GM12872 (cell line): ENCODE data around the gene CAMK2B.

Experiments used
- TF ChIP-seq, protein P1 (sequence below): IDR thresholded peaks from 3 replicates; pipeline ENCODE4 v1.5.1; 2011; ENCODE audit warnings: low read depth, mild to moderate bottlenecking, low read length, moderate library complexity; ENCODE audit not compliant: insufficient read depth

CAMK2B gene

DNA sequence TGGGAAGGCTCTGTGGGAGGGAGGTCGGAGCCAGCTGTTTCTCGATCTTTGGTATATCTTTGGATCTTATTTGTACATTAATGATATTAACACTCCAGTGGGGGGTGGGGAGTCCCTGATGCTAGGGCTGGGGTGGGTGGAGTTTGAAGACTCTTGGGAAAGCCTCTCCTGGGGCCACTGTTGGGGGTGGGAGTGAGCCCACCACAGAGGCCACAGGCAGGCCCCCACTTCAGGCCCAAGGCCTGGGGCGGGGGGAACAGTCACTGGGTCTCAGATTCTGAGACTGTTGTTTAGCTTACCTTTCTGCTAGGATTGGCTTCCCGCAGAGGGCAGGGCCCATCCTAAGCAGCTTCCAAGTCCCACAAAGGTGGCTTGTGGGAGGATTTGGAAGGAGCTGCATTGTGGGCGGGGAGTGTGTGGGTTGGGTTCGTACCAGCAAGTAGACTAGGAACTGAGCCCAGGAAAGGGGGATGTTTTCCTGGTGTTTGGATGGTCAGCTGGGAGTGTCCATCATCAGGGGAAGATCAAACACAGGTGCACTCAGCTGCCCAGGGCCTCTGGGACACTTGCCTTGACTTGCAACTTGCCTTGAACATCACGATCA is 112.7 kb downstream of the CAMK2B start:
- TF ChIP-seq, protein P1, sequence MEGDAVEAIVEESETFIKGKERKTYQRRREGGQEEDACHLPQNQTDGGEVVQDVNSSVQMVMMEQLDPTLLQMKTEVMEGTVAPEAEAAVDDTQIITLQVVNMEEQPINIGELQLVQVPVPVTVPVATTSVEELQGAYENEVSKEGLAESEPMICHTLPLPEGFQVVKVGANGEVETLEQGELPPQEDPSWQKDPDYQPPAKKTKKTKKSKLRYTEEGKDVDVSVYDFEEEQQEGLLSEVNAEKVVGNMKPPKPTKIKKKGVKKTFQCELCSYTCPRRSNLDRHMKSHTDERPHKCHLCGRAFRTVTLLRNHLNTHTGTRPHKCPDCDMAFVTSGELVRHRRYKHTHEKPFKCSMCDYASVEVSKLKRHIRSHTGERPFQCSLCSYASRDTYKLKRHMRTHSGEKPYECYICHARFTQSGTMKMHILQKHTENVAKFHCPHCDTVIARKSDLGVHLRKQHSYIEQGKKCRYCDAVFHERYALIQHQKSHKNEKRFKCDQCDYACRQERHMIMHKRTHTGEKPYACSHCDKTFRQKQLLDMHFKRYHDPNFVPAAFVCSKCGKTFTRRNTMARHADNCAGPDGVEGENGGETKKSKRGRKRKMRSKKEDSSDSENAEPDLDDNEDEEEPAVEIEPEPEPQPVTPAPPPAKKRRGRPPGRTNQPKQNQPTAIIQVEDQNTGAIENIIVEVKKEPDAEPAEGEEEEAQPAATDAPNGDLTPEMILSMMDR = no peak

DNA sequence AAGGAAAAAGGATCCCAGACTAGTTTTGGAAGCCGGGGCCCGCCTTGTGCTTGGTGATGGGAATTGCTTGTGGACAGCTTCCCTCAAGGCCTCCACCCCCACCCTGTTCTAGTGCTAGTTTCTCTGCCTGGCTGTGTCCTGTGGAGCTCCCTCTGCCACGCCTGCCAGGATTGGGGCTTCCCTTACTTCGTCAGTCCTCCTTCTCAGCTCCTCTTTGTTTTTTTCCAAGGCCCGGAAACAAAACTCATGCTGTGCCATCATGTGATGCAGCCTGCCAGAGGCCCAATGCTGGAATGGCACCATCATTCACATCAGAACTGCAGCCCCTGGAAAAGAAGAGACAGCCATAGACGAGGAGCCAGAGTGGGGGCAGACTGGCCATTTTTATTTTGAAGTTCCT is 113.4 kb downstream of the CAMK2B start:
- TF ChIP-seq, protein P1 = no peak

DNA sequence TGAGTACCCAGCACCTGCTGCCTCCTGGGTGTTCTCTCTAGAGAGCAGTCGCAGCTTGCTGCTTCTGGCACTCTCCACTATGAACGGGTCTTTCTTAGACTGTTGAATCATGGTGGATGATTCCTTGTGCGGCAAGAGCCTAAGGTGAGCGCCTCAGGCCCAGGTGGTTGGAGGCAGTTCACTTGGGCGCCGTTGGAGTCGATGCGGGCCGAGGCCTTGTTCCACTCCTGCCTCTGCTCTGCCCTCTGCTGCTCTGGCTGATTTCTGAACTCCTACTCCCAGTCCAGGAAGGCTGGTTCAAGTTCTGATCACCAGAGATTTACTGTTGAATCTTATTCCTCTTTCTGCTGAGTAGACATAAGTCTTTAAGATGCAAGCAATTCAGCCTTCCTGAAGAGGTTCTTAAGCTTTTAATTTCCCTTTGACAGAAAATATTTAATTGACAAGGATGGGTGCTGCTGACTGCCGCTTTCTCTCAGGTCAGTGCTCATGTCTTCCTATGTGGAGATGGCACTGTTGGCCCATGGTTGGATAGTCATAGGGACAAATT is 114.2 kb downstream of the CAMK2B start:
- TF ChIP-seq, protein P1 = no peak

DNA sequence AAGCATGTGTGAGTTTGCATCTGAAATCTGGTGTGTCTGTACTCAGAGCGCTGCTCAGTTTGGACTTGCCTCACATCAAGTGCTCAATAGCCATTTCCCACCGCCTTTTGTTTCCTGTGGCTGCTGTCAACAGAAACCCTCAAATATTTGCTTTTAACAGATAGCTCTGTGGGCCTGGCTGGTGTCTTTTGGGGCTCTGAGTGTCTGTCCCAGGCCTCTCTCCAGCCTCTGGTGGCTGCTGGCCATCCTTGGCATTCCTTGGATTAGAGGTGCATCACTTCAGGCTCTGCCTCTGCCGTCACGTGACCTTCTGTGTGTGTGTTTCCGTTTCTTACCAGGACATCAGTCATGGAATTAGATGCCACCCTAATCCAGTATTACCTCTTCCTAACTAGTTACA is 115.3 kb downstream of the CAMK2B start:
- TF ChIP-seq, protein P1 = no peak

DNA sequence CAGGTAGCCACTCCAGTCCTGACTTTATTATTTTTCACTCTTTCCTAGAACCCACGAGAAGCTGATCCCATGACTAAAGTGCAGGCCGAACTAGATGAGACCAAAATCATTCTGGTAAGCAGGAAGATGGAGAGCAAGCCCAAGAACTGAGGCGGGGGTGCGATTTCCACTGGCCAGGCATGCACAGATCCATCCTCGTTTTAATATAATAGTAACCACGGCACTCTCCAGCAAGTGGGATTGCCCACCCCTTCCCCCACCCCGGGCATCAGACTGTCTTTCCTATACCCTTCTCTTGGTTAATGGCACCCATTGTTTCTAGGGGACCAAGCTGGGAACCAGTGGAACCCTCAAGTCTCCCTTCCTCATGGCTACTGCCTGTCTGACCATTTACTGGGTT is 117.3 kb downstream of the CAMK2B start:
- TF ChIP-seq, protein P1 = no peak

DNA sequence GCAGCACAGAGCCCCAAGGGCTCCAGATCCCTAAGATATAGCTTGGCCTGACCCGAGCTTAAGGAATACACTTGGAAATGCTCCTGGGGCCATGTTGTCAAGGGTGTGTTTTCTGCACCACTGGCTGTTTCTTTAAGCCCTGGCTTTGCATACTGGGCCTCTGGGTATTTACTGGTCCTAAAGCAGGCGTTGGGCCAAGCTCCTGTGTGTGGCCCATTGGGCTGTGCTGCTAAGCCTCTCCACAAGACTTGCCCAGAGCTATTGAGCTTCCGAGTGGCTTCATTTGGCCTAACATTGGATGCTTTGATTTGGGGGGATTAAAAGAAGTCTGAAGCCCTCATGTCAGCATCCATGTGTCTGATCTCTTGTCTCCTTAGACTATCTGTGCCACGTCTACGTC is 119.4 kb downstream of the CAMK2B start:
- TF ChIP-seq, protein P1 = no peak

DNA sequence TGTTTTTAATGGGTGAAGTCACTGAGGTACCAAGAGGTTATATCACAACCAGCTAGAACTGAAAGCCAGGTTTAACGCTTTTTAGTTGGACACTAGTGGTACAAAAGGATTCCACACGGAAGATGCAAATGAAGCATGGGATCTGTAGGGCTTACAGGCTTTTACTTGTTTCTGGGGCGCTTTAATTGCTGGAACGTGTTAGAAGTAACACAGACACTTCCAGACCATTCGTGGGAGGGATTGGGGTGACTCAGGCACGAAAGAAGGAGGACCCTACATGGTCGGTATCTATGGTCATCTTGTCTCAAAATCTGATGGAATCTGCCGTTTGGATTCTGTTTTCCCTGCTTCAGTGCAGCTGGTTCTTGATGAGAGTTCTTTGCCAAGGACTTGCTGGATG is 123.6 kb downstream of the CAMK2B start:
- TF ChIP-seq, protein P1 = no peak
